ENCODE data around the gene SERP2. TPM values are rescaled to one million over a fixed set of nuclear protein-coding genes. Genes with fewer than 3 reads are reported as not detected.

SERP2 gene
- polyA plus RNA-seq, 1 donor from 2014 or later, result 15.4 TPM

DNA sequence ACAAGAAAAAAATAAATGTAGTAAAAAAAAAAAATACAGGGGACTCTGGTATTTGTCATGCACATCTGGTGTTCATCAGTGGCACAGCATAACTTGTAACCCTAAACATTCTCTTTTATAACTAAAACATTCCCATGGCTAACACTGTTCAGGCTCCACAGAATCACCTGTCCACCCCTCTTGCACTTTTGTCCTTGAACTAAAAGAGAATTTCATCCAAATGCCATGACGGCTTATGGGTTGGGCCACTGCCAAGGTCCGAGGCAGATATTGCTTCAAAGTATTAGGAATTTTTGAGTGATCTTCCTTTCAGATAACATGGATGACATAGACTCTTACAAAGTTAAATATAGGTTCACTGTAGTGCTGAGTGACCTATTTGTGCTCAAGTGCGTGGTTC, 25.7 kb upstream of the SERP2 start:
- peaks cover 6% of the 10 kb centered on the region for H3K27me3 ChIP-seq (ENCODE audit: insufficient read depth, low read depth, low read length)
- H3K4me3 ChIP-seq (ENCODE audit: low read length), result no peak overlapping the region
- TF ChIP-seq SMC3 (conservative IDR thresholded peaks at IDR 0.05; ENCODE audit: poor library complexity), result no peak
- TF ChIP-seq TAF1 (IDR thresholded peaks at IDR 0.05; ENCODE audit: low read depth), result no peak
- no peak for TF ChIP-seq EP300 (conservative IDR thresholded peaks at IDR 0.05; ENCODE audit: poor library complexity, severe bottlenecking)
- TF ChIP-seq, protein P1, sequence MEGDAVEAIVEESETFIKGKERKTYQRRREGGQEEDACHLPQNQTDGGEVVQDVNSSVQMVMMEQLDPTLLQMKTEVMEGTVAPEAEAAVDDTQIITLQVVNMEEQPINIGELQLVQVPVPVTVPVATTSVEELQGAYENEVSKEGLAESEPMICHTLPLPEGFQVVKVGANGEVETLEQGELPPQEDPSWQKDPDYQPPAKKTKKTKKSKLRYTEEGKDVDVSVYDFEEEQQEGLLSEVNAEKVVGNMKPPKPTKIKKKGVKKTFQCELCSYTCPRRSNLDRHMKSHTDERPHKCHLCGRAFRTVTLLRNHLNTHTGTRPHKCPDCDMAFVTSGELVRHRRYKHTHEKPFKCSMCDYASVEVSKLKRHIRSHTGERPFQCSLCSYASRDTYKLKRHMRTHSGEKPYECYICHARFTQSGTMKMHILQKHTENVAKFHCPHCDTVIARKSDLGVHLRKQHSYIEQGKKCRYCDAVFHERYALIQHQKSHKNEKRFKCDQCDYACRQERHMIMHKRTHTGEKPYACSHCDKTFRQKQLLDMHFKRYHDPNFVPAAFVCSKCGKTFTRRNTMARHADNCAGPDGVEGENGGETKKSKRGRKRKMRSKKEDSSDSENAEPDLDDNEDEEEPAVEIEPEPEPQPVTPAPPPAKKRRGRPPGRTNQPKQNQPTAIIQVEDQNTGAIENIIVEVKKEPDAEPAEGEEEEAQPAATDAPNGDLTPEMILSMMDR (IDR thresholded peaks at IDR 0.05; ENCODE audit: poor library complexity, severe bottlenecking), result no peak
- TF ChIP-seq REST (IDR thresholded peaks at IDR 0.05; ENCODE audit: borderline replicate concordance), result no peak
- no peak for TF ChIP-seq EZH2 (IDR thresholded peaks at IDR 0.05; ENCODE audit: borderline replicate concordance, insufficient read depth, low read length, poor library complexity, severe bottlenecking)
- TF ChIP-seq MXI1 (conservative IDR thresholded peaks at IDR 0.05; ENCODE audit: poor library complexity, severe bottlenecking), result no peak
- no peak for TF ChIP-seq POLR2AphosphoS5 (IDR thresholded peaks at IDR 0.05)
- TF ChIP-seq RAD21 (conservative IDR thresholded peaks at IDR 0.05), result no peak
- H3K79me2 ChIP-seq (replicated peaks; ENCODE audit: insufficient read depth, low read length), result no peaks in the 10 kb centered on the region
- H3K4me2 ChIP-seq (ENCODE audit: low read length), result no peak overlapping the region
- no peaks in the 10 kb centered on the region for H3K36me3 ChIP-seq (ENCODE audit: insufficient read depth, low read length)
- H3F3A ChIP-seq (ENCODE audit: insufficient read depth, low read length, poor library complexity, severe bottlenecking), result no peaks in the 10 kb centered on the region
- no peaks in the 10 kb centered on the region for H4K20me1 ChIP-seq (ENCODE audit: insufficient read depth)
- no peak overlapping the region for H3K27ac ChIP-seq (ENCODE audit: low read length)
- H3K9me3 ChIP-seq (ENCODE audit: low read length), result no peaks in the 10 kb centered on the region
- H2AFZ ChIP-seq (ENCODE audit: low read depth, low read length), result no peak overlapping the region
- H3K9ac ChIP-seq (ENCODE audit: low read length), result no peak overlapping the region
- no peaks in the 10 kb centered on the region for H3K9me2 ChIP-seq (ENCODE audit: insufficient read depth, low read length)

GRCh38 chr13:44350775-44351504, 22.7 kb upstream of the SERP2 start:
- Histone ChIP-seq H3K79me2 (replicated peaks; ENCODE audit: insufficient read depth, low read length) (no peaks in the 10 kb centered on the region), H3K4me3 (ENCODE audit: low read length) (no peak overlapping the region), H3K9me2 (ENCODE audit: insufficient read depth, low read length) (no peaks in the 10 kb centered on the region), H3K36me3 (ENCODE audit: insufficient read depth, low read length) (no peaks in the 10 kb centered on the region), H3K4me2 (ENCODE audit: low read length) (no peak overlapping the region), H3K27me3 (ENCODE audit: insufficient read depth, low read depth, low read length) (peaks cover 6% of the 10 kb centered on the region), H3K9me3 (ENCODE audit: low read length) (no peaks in the 10 kb centered on the region), H3K27ac (ENCODE audit: low read length) (no peak overlapping the region), H3F3A (ENCODE audit: insufficient read depth, low read length, poor library complexity, severe bottlenecking) (no peaks in the 10 kb centered on the region), H4K20me1 (ENCODE audit: insufficient read depth) (no peaks in the 10 kb centered on the region), H3K9ac (ENCODE audit: low read length) (no peak overlapping the region), H2AFZ (ENCODE audit: low read depth, low read length) (no peak overlapping the region)
- TF ChIP-seq SMC3 (conservative IDR thresholded peaks at IDR 0.05; ENCODE audit: poor library complexity) (no peak), EZH2 (IDR thresholded peaks at IDR 0.05; ENCODE audit: borderline replicate concordance, insufficient read depth, low read length, poor library complexity, severe bottlenecking) (no peak), EP300 (conservative IDR thresholded peaks at IDR 0.05; ENCODE audit: poor library complexity, severe bottlenecking) (no peak), REST (IDR thresholded peaks at IDR 0.05; ENCODE audit: borderline replicate concordance) (no peak), MXI1 (conservative IDR thresholded peaks at IDR 0.05; ENCODE audit: poor library complexity, severe bottlenecking) (no peak), POLR2AphosphoS5 (IDR thresholded peaks at IDR 0.05) (no peak), RAD21 (conservative IDR thresholded peaks at IDR 0.05) (no peak), TAF1 (IDR thresholded peaks at IDR 0.05; ENCODE audit: low read depth) (no peak)
- TF ChIP-seq, protein P1 (IDR thresholded peaks at IDR 0.05; ENCODE audit: poor library complexity, severe bottlenecking), result no peak

All from neural cell (in vitro differentiated cells).